HEK293 (cell line): ENCODE measurements around the gene CHST12.

Experiments
- CTCF ChIA-PET: fragments of 350-600 bp; formaldehyde crosslinking; extraction: SDS; loops from one replicate; lab custom pipeline; 2021; ENCODE audit warnings: antibody characterized with exemption; lab: Yijun Ruan, JAX
- POLR2A ChIA-PET: fragments of 300-600 bp; formaldehyde crosslinking; extraction: SDS; loops from one replicate; lab custom pipeline; 2020; ENCODE audit warnings: antibody characterized with exemption, inconsistent platforms; lab: Yijun Ruan, JAX
- H3K27ac ChIP-seq: fragments of 200-500 bp; sonication (Bioruptor generic); 2 replicates; pipeline ENCODE4 v1.5.1; 2014; ENCODE audit warnings: low read depth, low read length, control low read depth, inconsistent platforms; ENCODE audit errors: extremely low read depth
- H3K36me3 ChIP-seq, 2 experiments: fragments of 200-500 bp in 1 of 2; sonication (Bioruptor generic) in 1 of 2; 1 replicate in 1 of 2; 2 replicates in 1 of 2; pipeline ENCODE4 v1.5.1; 2014 to 2017; ENCODE audit warnings: inconsistent platforms in 2 of 2, low read length in 2 of 2; ENCODE audit not compliant: control insufficient read depth in 2 of 2, insufficient read depth in 1 of 2
- H3K4me1 ChIP-seq: fragments of 200-500 bp; sonication (Bioruptor generic); 2 replicates; pipeline ENCODE4 v1.5.1; 2014; ENCODE audit warnings: mild to moderate bottlenecking, low read length, inconsistent platforms; ENCODE audit not compliant: control insufficient read depth, insufficient read depth
- H3K4me3 ChIP-seq: 2 replicates; pipeline ENCODE4 v1.5.1; 2011; ENCODE audit warnings: low read depth, mild to moderate bottlenecking, control low read depth, low read length, moderate library complexity
- H3K9me3 ChIP-seq: fragments of 200-500 bp; sonication (Bioruptor generic); 2 replicates; pipeline ENCODE4 v1.5.1; 2014; ENCODE audit warnings: low read depth, low read length, inconsistent platforms; ENCODE audit not compliant: control insufficient read depth, insufficient read depth
- KLF7 ChIP-seq: fragments of 450-650 bp; formaldehyde crosslinking; IDR thresholded peaks from 2 replicates; pipeline ENCODE4 v1.5.1; 2016; ENCODE audit warnings: missing biosample characterization, missing genetic modification characterization, borderline replicate concordance
- PRDM10 ChIP-seq: fragments of 450-650 bp; formaldehyde crosslinking; IDR thresholded peaks from 2 replicates; pipeline ENCODE4 v1.5.1; 2016; ENCODE audit warnings: missing biosample characterization, missing genetic modification characterization
- SALL2 ChIP-seq: fragments of 450-650 bp; formaldehyde crosslinking; IDR thresholded peaks from 2 replicates; pipeline ENCODE4 v1.5.0; 2017; ENCODE audit warnings: missing biosample characterization, mild to moderate bottlenecking, missing genetic modification characterization, borderline replicate concordance
- ZBTB8A ChIP-seq: fragments of 450-650 bp; formaldehyde crosslinking; IDR thresholded peaks from 2 replicates; pipeline ENCODE4 v1.5.1; 2016; ENCODE audit warnings: missing biosample characterization, missing genetic modification characterization
- ZIC2 ChIP-seq: fragments of 450-650 bp; formaldehyde crosslinking; IDR thresholded peaks from 2 replicates; pipeline ENCODE4 v1.5.1; 2016; ENCODE audit warnings: missing biosample characterization, missing genetic modification characterization
- ZNF132 ChIP-seq: fragments of 450-650 bp; formaldehyde crosslinking; IDR thresholded peaks from 2 replicates; pipeline ENCODE4 v1.5.1; 2017; ENCODE audit warnings: missing biosample characterization, missing genetic modification characterization, borderline replicate concordance
- ZNF19 ChIP-seq: fragments of 450-650 bp; formaldehyde crosslinking; IDR thresholded peaks from 2 replicates; pipeline ENCODE4; 2016; ENCODE audit warnings: missing biosample characterization, missing genetic modification characterization, low read depth
- ZNF214 ChIP-seq: fragments of 450-650 bp; formaldehyde crosslinking; IDR thresholded peaks from 2 replicates; pipeline ENCODE4 v1.5.1; 2017; ENCODE audit warnings: missing biosample characterization, mild to moderate bottlenecking, missing genetic modification characterization, borderline replicate concordance
- ZNF311 ChIP-seq: fragments of 450-650 bp; formaldehyde crosslinking; IDR thresholded peaks from 2 replicates; pipeline ENCODE4 v1.5.1; 2017; ENCODE audit warnings: missing biosample characterization, missing genetic modification characterization, borderline replicate concordance
- ZNF362 ChIP-seq: fragments of 450-650 bp; formaldehyde crosslinking; IDR thresholded peaks from 2 replicates; pipeline ENCODE4 v1.5.1; 2016; ENCODE audit warnings: missing biosample characterization, missing genetic modification characterization
- ZNF394 ChIP-seq: fragments of 450-650 bp; formaldehyde crosslinking; IDR thresholded peaks from 2 replicates; pipeline ENCODE4 v1.5.1; 2016; ENCODE audit warnings: missing biosample characterization, missing genetic modification characterization, mild to moderate bottlenecking, moderate library complexity, borderline replicate concordance
- ZNF433 ChIP-seq: fragments of 450-650 bp; formaldehyde crosslinking; IDR thresholded peaks from 2 replicates; pipeline ENCODE4 v1.5.1; 2016; ENCODE audit warnings: missing biosample characterization, missing genetic modification characterization, low read depth
- ZNF548 ChIP-seq: fragments of 450-650 bp; formaldehyde crosslinking; IDR thresholded peaks from 2 replicates; pipeline ENCODE4 v1.5.1; 2016; ENCODE audit warnings: missing biosample characterization, missing genetic modification characterization
- ZNF571 ChIP-seq: fragments of 450-650 bp; formaldehyde crosslinking; IDR thresholded peaks from 2 replicates; pipeline ENCODE4 v1.5.0; 2017; ENCODE audit warnings: missing biosample characterization, missing genetic modification characterization
- ZNF76 ChIP-seq: fragments of 450-650 bp; formaldehyde crosslinking; IDR thresholded peaks from 2 replicates; pipeline ENCODE4; 2016; ENCODE audit warnings: low read depth, missing biosample characterization, missing genetic modification characterization, borderline replicate concordance
- ZNF791 ChIP-seq: fragments of 450-650 bp; formaldehyde crosslinking; IDR thresholded peaks from 2 replicates; pipeline ENCODE4 v1.5.1; 2016; ENCODE audit warnings: missing biosample characterization, missing genetic modification characterization
- TF ChIP-seq, protein P1 (sequence below): fragments of 450-650 bp; formaldehyde crosslinking; conservative IDR thresholded peaks from 2 replicates; pipeline ENCODE4 v1.5.1; 2016; ENCODE audit warnings: low read depth, missing biosample characterization, missing genetic modification characterization

CHST12 gene

GRCh38 chr7:2445898-2446555 lies 42.6 kb downstream of the CHST12 start:
- POLR2A ChIA-PET: no interaction called here
- Histone ChIP-seq H3K4me3 (no peak overlapping the region), H3K27ac (no peak overlapping the region), H3K9me3 (no peaks in the 10 kb centered on the region), H3K4me1 (no peaks in the 10 kb centered on the region), H3K36me3 (no peaks in the 10 kb centered on the region; a peak in 1 of 3 replicates)
- CTCF ChIA-PET: no interaction called here
- TF ChIP-seq ZNF214 (tag by site-specific recombination) (no peak), ZNF311 (tag by site-specific recombination) (no peak), ZNF571 (tag by site-specific recombination) (no peak), ZNF76 (no peak), ZNF132 (no peak), ZNF19 (tag by site-specific recombination) (no peak), KLF7 (tag by site-specific recombination) (no peak), ZBTB8A (tag by site-specific recombination) (no peak), ZNF433 (tag by site-specific recombination) (no peak), ZNF362 (tag by site-specific recombination) (no peak), ZIC2 (no peak), ZNF548 (tag by site-specific recombination) (no peak), SALL2 (tag by site-specific recombination) (no peak), ZNF791 (tag by site-specific recombination) (no peak), ZNF394 (tag by site-specific recombination) (no peak)
- TF ChIP-seq, protein P1, sequence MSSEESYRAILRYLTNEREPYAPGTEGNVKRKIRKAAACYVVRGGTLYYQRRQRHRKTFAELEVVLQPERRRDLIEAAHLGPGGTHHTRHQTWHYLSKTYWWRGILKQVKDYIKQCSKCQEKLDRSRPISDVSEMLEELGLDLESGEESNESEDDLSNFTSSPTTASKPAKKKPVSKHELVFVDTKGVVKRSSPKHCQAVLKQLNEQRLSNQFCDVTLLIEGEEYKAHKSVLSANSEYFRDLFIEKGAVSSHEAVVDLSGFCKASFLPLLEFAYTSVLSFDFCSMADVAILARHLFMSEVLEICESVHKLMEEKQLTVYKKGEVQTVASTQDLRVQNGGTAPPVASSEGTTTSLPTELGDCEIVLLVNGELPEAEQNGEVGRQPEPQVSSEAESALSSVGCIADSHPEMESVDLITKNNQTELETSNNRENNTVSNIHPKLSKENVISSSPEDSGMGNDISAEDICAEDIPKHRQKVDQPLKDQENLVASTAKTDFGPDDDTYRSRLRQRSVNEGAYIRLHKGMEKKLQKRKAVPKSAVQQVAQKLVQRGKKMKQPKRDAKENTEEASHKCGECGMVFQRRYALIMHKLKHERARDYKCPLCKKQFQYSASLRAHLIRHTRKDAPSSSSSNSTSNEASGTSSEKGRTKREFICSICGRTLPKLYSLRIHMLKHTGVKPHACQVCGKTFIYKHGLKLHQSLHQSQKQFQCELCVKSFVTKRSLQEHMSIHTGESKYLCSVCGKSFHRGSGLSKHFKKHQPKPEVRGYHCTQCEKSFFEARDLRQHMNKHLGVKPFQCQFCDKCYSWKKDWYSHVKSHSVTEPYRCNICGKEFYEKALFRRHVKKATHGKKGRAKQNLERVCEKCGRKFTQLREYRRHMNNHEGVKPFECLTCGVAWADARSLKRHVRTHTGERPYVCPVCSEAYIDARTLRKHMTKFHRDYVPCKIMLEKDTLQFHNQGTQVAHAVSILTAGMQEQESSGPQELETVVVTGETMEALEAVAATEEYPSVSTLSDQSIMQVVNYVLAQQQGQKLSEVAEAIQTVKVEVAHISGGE (tag by site-specific recombination): no peak

GRCh38 chr7:2446676-2447075 lies 43.3 kb downstream of the CHST12 start:
- ChIA-PET CTCF (no interaction called here), POLR2A (no interaction called here)
- no peak for TF ChIP-seq PRDM10 (tag by site-specific recombination)
- Histone ChIP-seq H3K9me3 (no peaks in the 10 kb centered on the region), H3K4me1 (no peaks in the 10 kb centered on the region), H3K4me3 (no peak overlapping the region), H3K36me3 (no peaks in the 10 kb centered on the region; a peak in 1 of 3 replicates), H3K27ac (no peak overlapping the region)
